Testis (tissue), 3 donors: ENCODE measurements around the gene DIAPH3. TPM values are rescaled to one million over a fixed set of nuclear protein-coding genes. Genes with fewer than 3 reads are reported as not detected.

ENCODE experiments used
- DNase-seq: peaks from one replicate; pipeline ENCODE4 v3.0.0-alpha.2; 2019
- H3K27ac ChIP-seq, 2 donors: fragments of 200-600 bp; sonication (generic); one replicate each; pipeline ENCODE4 v1.5.1; 2019
- H3K27me3 ChIP-seq: fragments of 200-600 bp; sonication (generic); one replicate; pipeline ENCODE4 v1.5.1; 2019
- H3K36me3 ChIP-seq: fragments of 200-600 bp; sonication (generic); one replicate; pipeline ENCODE4 v1.5.1; 2017; ENCODE audit warnings: low read depth; ENCODE audit errors: missing control alignments
- H3K4me1 ChIP-seq: fragments of 200-600 bp; sonication (generic); one replicate; pipeline ENCODE4 v1.5.1; 2019
- H3K4me3 ChIP-seq, 2 donors: fragments of 200-600 bp; sonication (generic); one replicate each; pipeline ENCODE4 v1.5.1; 2017 to 2019
- H3K9me3 ChIP-seq: fragments of 200-600 bp; sonication (generic); one replicate; pipeline ENCODE4 v1.5.1; 2017
- CTCF ChIP-seq, 3 experiments: fragments of 450-650 bp in 2 of 3; fragments of 200-600 bp in 1 of 3; sonication (generic) in 1 of 3; IDR thresholded peaks; one replicate each; pipeline ENCODE4 v1.5.1; 2016 to 2019; ENCODE audit warnings: antibody characterized with exemption in 3 of 3, mild to moderate bottlenecking in 2 of 3, moderate library complexity in 1 of 3
- POLR2A ChIP-seq: fragments of 450-650 bp; IDR thresholded peaks from one replicate; pipeline ENCODE4 v1.6.1; 2017; ENCODE audit warnings: antibody characterized with exemption, mild to moderate bottlenecking, moderate library complexity
- WGBS, 2 donors: methylation state at CpG; one replicate each; pipeline ENCODE4 v1.1.5; 2018; 5-methylcytosine and 5-hydroxymethylcytosine counted together
- intact Hi-C: fragments of 100-400 bp; cut with DNase I; formaldehyde crosslinking; loops from one replicate; pipeline ENCODE4 v1.15.1; 2023; ENCODE audit warnings: low total_unique reads
- polyA plus RNA-seq: library from polyadenylated mRNA; stranded (reverse); fragments of 350-450 nt; fragmentation: Illumina TruSeq; extraction: RNeasy Lipid Tissue Mini Kit (QIAGEN cat#74804); gene quantifications from one replicate; pipeline ENCODE4 v1.2.3, GENCODE V29; 2014; ENCODE audit warnings: low read depth, low replicate concordance; ENCODE audit not compliant: insufficient read depth
- total RNA-seq, 2 donors: library from RNA; depleted of rRNA; stranded (reverse); fragments of >200 nt; gene quantifications; one replicate each; pipeline ENCODE4 v1.2.3, GENCODE V29; 2016

The DIAPH3 gene
- total and polyA plus RNA-seq, 3 donors from 2014 or later: 12.5 to 30.3 (median 18.7) TPM

- H3K9me3 ChIP-seq: no peaks in the 10 kb centered on the region
- no peak overlapping the region for H3K27ac ChIP-seq
- intact Hi-C loops: no loop called here
- no peak for TF ChIP-seq CTCF (IDR thresholded peaks at IDR 0.05)
- no peak for TF ChIP-seq POLR2A
- H3K4me1 ChIP-seq: no peaks in the 10 kb centered on the region
- 80 to 86% methylated on average over 4 of the region's 4 CpGs for WGBS, 2 donors
- H3K4me3 ChIP-seq: no peak overlapping the region
- no peaks in the 10 kb centered on the region for H3K36me3 ChIP-seq
- no peak for DNase-seq
- no peaks in the 10 kb centered on the region for H3K27me3 ChIP-seq
Measured at GRCh38 chr13:60148918-60149317, 14.8 kb downstream of the DIAPH3 start.

GRCh38 chr13:60147361-60147760, 16.4 kb downstream of the DIAPH3 start:
- Histone ChIP-seq H3K36me3 (no peaks in the 10 kb centered on the region), H3K4me3 (no peak overlapping the region), H3K9me3 (no peaks in the 10 kb centered on the region), H3K27ac (no peak overlapping the region), H3K4me1 (no peaks in the 10 kb centered on the region), H3K27me3 (no peaks in the 10 kb centered on the region)
- TF ChIP-seq POLR2A: no peak
- no peak for TF ChIP-seq CTCF (IDR thresholded peaks at IDR 0.05)
- DNase-seq: no peak
- intact Hi-C loops: no loop called here

GRCh38 chr13:60146471-60146870, 17.3 kb downstream of the DIAPH3 start:
- no peaks in the 10 kb centered on the region for H3K4me1 ChIP-seq
- H3K9me3 ChIP-seq: no peaks in the 10 kb centered on the region
- H3K27ac ChIP-seq: no peak overlapping the region
- TF ChIP-seq CTCF (IDR thresholded peaks at IDR 0.05) (no peak), POLR2A (no peak)
- no peaks in the 10 kb centered on the region for H3K36me3 ChIP-seq
- H3K4me3 ChIP-seq: no peak overlapping the region
- H3K27me3 ChIP-seq: no peaks in the 10 kb centered on the region
- intact Hi-C loops: no loop called here
- WGBS, 2 donors: 85 to 90% methylated on average over 2 of the region's 2 CpGs
- DNase-seq: no peak

- no peaks in the 10 kb centered on the region for H3K27me3 ChIP-seq
- 81 to 87% methylated on average over 3 of the region's 3 CpGs for WGBS, 2 donors
- H3K4me3 ChIP-seq: no peak overlapping the region
- TF ChIP-seq POLR2A: no peak
- TF ChIP-seq CTCF (IDR thresholded peaks at IDR 0.05): no peak
- no peaks in the 10 kb centered on the region for H3K36me3 ChIP-seq
- no peak overlapping the region for H3K27ac ChIP-seq
- no peaks in the 10 kb centered on the region for H3K9me3 ChIP-seq
- DNase-seq: no peak
- H3K4me1 ChIP-seq: no peaks in the 10 kb centered on the region
- intact Hi-C loops: no loop called here
Measured at GRCh38 chr13:60143775-60144174, 20.0 kb downstream of the DIAPH3 start.

GRCh38 chr13:60139272-60139671, 24.5 kb downstream of the DIAPH3 start:
- no peak for DNase-seq
- H3K4me3 ChIP-seq: no peak overlapping the region
- 85 to 96% methylated on average over 3 of the region's 3 CpGs for WGBS, 2 donors
- H3K27ac ChIP-seq: no peak overlapping the region
- no peaks in the 10 kb centered on the region for H3K9me3 ChIP-seq
- no peaks in the 10 kb centered on the region for H3K36me3 ChIP-seq
- no peak for TF ChIP-seq POLR2A
- TF ChIP-seq CTCF (IDR thresholded peaks at IDR 0.05): no peak
- no peaks in the 10 kb centered on the region for H3K4me1 ChIP-seq
- intact Hi-C loops: no loop called here
- no peaks in the 10 kb centered on the region for H3K27me3 ChIP-seq
